Epidermal melanocyte (primary cell): Measurements from ENCODE around the gene NT5DC1.

Source experiments
- DNase-seq: peaks from one replicate; pipeline ENCODE4 v3.0.0; 2011; ENCODE audit warnings: low spot score; ENCODE audit not compliant: insufficient read length

The NT5DC1 gene

DNA sequence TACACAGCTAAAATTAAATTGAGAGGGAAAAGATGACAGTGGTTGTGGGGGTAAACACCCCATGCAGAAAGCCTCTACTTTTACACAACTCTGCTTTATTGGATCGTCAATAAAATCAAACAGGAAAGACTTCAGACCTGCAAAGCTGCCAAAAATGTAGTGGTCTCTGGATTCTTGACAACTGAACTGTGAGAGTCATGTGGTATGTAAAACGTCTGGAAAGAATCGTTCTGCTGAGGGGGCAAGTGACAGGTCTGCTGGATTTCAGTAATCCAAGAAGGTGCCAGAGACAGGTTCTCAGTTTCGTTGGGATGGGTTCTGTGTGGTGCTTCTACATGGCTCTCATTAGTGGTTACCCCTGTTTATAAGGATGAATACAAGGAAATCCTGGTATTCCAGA, 89.9 kb downstream of the NT5DC1 start:
- peak; percentile 26 for DNase-seq

GRCh38 chr6:116191881-116192280, 91.2 kb downstream of the NT5DC1 start:
- DNase-seq = no peak

GRCh38 chr6:116192786-116193185, 92.1 kb downstream of the NT5DC1 start:
- DNase-seq = no peak

- DNase-seq = no peak
These were observed 96.2 kb downstream of the NT5DC1 start for GRCh38 chr6:116196841-116197240.

DNA sequence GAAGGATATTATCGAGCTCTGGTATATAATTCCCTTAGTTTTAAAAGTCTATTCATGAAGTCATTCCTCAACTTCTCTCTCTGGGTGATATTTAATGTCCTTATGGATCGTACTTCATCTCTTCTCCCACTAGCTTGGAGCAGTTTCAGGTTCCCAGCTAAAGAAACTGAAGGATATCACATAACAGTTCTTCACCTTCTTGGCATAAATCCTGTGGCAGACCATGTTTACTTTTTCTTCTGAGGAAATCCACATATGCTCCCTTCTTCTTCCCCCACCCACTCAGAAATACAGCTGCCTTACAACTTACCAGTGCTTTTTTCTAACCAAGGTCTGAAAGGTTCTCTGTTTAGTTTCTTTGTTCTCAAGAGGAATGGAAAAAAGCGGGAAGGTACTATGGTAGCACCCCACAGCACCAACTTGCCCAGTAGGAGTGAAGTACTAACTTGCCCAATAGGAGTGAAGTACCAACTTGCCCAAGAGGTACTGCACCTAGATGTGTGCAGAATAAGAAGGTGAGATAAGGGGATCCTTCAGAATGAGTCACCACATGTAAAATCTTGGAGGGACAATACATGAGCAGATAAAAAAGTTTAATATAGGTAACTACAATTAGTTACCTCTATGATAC, 100.1 kb downstream of the NT5DC1 start:
- no peak for DNase-seq

GRCh38 chr6:116201538-116201937, 100.9 kb downstream of the NT5DC1 start:
- no peak for DNase-seq

GRCh38 chr6:116205281-116205680, 104.6 kb downstream of the NT5DC1 start:
- no peak for DNase-seq

DNA sequence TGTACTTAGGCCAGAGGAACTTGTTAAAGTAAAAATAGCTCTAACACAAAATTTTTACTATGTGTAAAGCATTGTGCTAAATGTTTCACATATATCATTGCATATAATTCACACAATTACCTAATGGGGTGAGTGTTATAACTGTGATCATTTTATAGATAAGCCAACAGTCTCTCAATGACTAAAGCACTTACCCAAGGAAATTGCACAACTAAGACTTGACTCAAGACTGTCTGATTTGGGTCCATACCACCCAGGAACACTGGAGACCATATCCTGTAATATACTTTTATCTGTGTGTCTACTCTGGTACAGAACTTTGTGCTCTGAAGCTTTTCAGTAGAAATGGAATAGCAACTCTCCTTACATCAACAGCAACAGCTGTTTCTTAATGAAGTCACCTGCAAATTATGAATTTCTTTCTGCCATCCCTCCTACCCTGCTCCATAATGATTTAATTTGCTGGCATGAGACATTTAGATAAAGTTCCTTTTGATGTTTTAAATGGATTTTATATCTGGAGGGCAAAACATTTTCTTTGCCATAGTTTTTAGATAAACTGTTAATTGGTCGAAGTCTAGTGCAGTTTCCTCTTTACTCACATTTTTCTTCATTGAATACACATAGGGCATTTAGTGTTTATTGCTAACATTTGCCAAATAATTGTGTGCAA, 105.7 kb downstream of the NT5DC1 start:
- no peak for DNase-seq

DNA sequence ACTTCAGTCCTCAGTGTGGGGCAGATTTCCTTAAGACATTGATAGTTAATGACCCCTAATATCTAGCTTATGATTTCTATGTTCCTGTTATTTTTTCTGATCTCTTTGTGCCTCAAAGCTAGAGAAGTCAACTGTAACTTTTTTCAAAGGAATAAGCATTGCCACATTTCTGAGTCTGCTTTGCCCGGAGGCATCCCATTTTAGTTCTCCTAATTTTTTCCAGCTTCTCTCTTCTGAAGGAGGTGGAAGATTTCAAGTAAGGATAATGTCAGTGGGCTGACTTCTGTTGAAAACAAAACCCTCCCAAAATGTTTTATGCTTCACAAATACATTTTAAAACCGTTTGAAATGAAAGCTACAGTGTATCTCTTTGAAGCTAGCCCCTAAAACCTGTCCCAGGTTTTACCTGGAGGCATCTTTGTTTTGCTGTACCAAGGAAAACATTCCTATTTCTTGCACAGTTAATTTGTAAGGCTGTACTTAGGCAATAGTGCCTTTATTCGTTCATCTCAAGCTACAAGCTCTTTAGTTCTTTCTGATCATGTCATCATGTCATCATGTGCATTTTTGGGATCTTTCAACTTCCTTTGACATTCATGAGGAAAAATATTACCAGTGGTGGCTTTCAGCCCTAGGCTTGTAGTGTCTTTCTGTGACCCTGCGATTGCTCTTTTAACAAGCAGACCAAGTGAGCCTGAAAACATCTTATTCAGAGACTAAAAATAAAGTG, 107.6 kb downstream of the NT5DC1 start:
- DNase-seq = no peak

DNA sequence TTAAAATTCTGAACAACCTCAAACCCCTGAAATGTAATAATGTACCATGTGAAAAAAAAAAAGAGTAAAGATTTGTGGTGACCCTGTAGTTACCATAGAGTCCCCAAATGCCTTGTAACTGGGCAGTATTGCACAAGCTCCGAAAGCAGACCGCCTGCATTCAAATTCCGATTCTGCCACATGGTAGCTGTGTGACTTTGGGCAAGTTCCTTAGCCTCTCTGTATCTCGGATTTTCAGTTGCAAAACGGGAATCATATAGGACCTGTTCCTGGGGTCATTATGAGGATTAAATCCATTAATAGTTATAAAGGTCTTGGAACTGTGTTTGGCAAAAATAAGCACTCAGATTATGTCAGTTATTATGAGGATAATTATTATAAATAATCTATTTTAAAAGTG, 109.7 kb downstream of the NT5DC1 start:
- no peak for DNase-seq

GRCh38 chr6:116210750-116211425, 110.2 kb downstream of the NT5DC1 start:
- no peak for DNase-seq

- DNase-seq = no peak
These were observed 114.0 kb downstream of the NT5DC1 start for GRCh38 chr6:116214681-116215080.

DNA sequence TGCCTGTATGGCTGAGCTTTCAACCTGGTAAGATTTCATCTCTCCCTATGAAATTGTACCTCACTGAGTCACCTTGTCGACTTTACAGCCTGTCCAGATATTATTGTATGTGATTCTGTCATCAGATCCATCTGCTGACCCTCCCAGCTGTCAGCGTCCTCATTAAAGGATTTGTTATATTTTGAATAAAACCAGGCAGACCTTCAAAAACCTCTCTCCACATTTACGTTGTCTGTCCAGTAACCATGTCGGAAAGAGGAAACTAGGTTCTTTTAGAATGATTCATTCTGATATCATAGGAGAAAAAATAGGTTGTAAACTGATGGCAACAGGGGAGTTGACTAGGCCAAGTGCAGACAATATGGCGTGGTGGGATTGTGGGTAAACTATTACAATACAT, 114.8 kb downstream of the NT5DC1 start:
- DNase-seq = no peak

GRCh38 chr6:116217069-116217468, 116.4 kb downstream of the NT5DC1 start:
- DNase-seq = no peak

- no peak for DNase-seq
These were observed 117.5 kb downstream of the NT5DC1 start for GRCh38 chr6:116218172-116218633.

DNA sequence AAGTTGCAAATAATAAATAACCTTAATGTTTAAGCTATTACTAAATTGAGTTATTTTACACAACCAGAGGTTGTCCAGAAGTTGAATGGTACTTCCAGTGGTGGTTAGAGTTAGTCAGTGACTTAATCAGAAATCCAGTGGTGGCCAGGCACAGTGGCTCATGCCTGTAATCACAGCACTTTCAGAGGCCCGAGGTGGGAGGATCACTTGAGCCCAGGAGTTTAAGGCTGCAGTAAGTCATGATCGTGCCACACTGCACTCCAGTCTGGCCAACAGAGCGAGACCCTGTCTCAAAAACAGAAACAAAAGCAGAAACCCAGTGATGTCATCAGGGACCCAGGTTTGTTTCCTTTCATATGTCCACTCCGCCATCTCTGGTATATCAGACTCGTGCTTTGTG, 118.2 kb downstream of the NT5DC1 start:
- no peak for DNase-seq

DNA sequence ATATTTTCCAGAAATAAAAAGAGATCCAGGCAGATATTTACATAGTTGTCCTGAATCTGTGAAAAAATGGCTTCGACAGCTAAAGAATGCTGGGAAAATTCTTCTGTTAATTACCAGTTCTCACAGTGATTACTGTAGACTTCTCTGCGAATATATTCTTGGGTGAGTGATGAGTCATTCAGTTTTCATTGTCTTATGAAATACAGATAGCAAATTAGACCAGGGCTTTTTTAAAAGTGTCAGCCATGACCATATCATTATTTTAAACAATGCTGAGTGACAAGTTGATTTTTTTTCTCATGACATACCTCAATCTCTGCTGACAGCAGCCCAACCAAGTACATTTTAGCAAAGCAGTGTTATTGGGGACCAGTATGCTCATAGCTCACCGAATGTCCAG, 120.4 kb downstream of the NT5DC1 start:
- no peak for DNase-seq

GRCh38 chr6:116221911-116222310, 121.3 kb downstream of the NT5DC1 start:
- no peak for DNase-seq

- no peak for DNase-seq
These were observed 122.7 kb downstream of the NT5DC1 start for GRCh38 chr6:116223355-116223754.

DNA sequence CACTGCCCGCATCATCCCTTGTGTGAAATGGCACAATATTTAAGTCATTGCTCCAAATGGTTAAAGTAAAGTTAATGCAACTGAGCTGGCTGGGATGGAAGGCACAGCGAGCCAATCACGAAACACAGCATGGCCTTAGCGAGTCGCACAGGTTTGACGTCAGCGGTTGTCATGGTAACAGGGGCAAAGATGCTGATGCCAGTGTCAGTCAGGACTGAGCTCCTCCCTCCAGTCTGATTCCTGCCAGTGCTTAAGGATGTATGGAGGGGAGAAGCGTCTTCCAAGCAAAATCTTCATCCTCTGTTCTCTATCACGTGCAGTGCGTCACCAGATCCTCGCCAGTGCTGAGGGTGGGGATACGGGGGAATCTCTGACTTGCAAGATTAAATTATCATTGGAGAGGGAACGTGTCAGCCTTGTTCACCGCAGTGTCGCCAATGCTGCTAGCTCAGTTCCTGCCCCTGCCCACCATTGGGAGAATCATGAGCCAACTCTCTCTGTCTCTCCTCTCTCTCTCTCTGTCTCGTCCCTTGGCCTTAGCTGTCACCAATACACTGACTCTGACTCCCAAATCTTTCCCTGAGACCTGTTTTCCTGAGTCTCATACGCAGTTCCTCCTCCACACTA, 128.7 kb downstream of the NT5DC1 start:
- DNase-seq = peak; percentile 59

- DNase-seq = no peak
These were observed 134.0 kb downstream of the NT5DC1 start for GRCh38 chr6:116234689-116235088.

DNA sequence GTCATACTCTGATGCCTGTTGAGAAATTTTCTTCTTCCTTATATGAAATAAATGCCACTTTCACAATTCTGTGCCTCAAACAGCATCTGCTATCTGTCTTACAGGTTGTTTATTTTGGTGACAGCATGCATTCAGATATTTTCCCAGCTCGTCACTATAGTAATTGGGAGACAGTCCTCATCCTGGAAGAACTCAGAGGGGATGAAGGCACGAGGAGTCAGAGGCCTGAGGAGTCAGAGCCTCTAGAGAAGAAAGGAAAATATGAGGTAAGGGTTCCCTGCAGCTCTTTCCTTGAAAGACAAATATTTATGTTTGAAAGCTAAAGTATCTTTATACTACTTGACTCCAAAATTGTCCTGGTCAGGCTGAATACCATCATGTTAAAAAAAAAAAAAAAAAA, 137.4 kb downstream of the NT5DC1 start:
- DNase-seq = no peak
